Osteocyte (in vitro differentiated cells): Measurements from ENCODE around the gene NEXN. TPM values are rescaled to one million over a fixed set of nuclear protein-coding genes. Genes with fewer than 3 reads are reported as not detected.

ENCODE experiments used
- DNase-seq: peaks from one replicate; pipeline ENCODE4 v3.0.0; 2021; ENCODE audit warnings: mixed read lengths; ENCODE audit not compliant: unreplicated experiment; ENCODE audit errors: extremely low spot score
- H3K27ac Mint-ChIP-seq: one replicate; pipeline ENCODE4 v1.8.0; 2021; ENCODE audit warnings: mild to moderate bottlenecking, mixed read lengths; ENCODE audit not compliant: unreplicated experiment
- H3K27me3 Mint-ChIP-seq: one replicate; pipeline ENCODE4 v1.8.0; 2021; ENCODE audit warnings: mixed read lengths; ENCODE audit not compliant: unreplicated experiment
- H3K36me3 Mint-ChIP-seq: one replicate; pipeline ENCODE4 v1.8.0; 2021; ENCODE audit warnings: mixed read lengths; ENCODE audit not compliant: unreplicated experiment
- H3K4me1 Mint-ChIP-seq: one replicate; pipeline ENCODE4 v1.8.0; 2021; ENCODE audit warnings: mixed read lengths; ENCODE audit not compliant: unreplicated experiment
- H3K4me3 Mint-ChIP-seq: one replicate; pipeline ENCODE4 v1.8.0; 2021; ENCODE audit warnings: mild to moderate bottlenecking, moderate library complexity, mixed read lengths; ENCODE audit not compliant: unreplicated experiment
- H3K9me3 Mint-ChIP-seq: one replicate; pipeline ENCODE4 v1.8.0; 2021; ENCODE audit warnings: mixed read lengths; ENCODE audit not compliant: unreplicated experiment
- total RNA-seq: library from RNA; stranded (reverse); gene quantifications from 2 replicates; pipeline ENCODE4 v1.2.1, GENCODE V29; 2021
- TF ChIP-seq, protein P1 (sequence below): fragments of 200-600 bp; sonication (generic); IDR thresholded peaks from 2 replicates; pipeline ENCODE4 v1.5.0; 2021; ENCODE audit warnings: antibody characterized with exemption, mild to moderate bottlenecking, moderate library complexity

Gene NEXN
- total RNA-seq, 1 donor from 2014 or later: 19.3 TPM

GRCh38 chr1:77850082-77850481 is 38.3 kb upstream of the NEXN start:
- no peak for DNase-seq
- Mint-ChIP-seq H3K4me3 (no peak overlapping the region), H3K4me1 (peaks cover 10% of the 10 kb centered on the region), H3K27me3 (no peaks in the 10 kb centered on the region), H3K9me3 (peaks cover 7% of the 10 kb centered on the region), H3K27ac (no peak overlapping the region), H3K36me3 (peaks cover 26% of the 10 kb centered on the region)
- TF ChIP-seq, protein P1, sequence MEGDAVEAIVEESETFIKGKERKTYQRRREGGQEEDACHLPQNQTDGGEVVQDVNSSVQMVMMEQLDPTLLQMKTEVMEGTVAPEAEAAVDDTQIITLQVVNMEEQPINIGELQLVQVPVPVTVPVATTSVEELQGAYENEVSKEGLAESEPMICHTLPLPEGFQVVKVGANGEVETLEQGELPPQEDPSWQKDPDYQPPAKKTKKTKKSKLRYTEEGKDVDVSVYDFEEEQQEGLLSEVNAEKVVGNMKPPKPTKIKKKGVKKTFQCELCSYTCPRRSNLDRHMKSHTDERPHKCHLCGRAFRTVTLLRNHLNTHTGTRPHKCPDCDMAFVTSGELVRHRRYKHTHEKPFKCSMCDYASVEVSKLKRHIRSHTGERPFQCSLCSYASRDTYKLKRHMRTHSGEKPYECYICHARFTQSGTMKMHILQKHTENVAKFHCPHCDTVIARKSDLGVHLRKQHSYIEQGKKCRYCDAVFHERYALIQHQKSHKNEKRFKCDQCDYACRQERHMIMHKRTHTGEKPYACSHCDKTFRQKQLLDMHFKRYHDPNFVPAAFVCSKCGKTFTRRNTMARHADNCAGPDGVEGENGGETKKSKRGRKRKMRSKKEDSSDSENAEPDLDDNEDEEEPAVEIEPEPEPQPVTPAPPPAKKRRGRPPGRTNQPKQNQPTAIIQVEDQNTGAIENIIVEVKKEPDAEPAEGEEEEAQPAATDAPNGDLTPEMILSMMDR: no peak

DNA sequence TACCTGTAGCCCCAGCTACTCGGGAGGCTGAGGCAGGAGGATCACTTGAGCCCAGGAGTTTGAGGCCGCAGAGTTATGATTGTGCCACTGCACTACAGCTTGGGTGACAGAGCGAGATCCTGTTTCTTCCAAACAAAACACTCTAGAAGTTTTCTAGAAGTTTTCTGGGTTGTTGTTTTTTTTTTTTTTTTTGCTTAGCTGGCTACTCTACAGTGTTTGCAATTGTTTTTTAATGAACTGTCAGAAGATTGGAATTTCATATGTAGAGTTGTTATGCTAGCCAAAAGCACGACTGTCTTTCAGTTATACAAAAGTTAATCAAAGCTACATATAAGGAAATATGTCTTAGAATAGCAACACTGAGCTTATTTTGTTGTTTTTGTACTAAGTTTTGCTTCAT is 30.9 kb upstream of the NEXN start:
- H3K9me3 Mint-ChIP-seq: peaks cover 26% of the 10 kb centered on the region
- H3K27me3 Mint-ChIP-seq: no peaks in the 10 kb centered on the region
- H3K27ac Mint-ChIP-seq: peak overlapping the region; percentile 31
- TF ChIP-seq, protein P1: no peak
- no peak overlapping the region for H3K4me3 Mint-ChIP-seq
- H3K4me1 Mint-ChIP-seq: peaks cover 17% of the 10 kb centered on the region
- no peak for DNase-seq
- peaks cover 52% of the 10 kb centered on the region for H3K36me3 Mint-ChIP-seq

- no peak for DNase-seq
- TF ChIP-seq, protein P1: no peak
- peaks cover 16% of the 10 kb centered on the region for H3K4me1 Mint-ChIP-seq
- H3K27ac Mint-ChIP-seq: no peak overlapping the region
- peaks cover 47% of the 10 kb centered on the region for H3K36me3 Mint-ChIP-seq
- H3K9me3 Mint-ChIP-seq: peaks cover 26% of the 10 kb centered on the region
- H3K27me3 Mint-ChIP-seq: no peaks in the 10 kb centered on the region
- no peak overlapping the region for H3K4me3 Mint-ChIP-seq
These were observed 29.7 kb upstream of the NEXN start for GRCh38 chr1:77858725-77859124.

- peaks cover 41% of the 10 kb centered on the region for H3K36me3 Mint-ChIP-seq
- H3K4me3 Mint-ChIP-seq: no peak overlapping the region
- H3K9me3 Mint-ChIP-seq: peaks cover 26% of the 10 kb centered on the region
- peaks cover 16% of the 10 kb centered on the region for H3K4me1 Mint-ChIP-seq
- no peak for DNase-seq
- TF ChIP-seq, protein P1: no peak
- H3K27me3 Mint-ChIP-seq: no peaks in the 10 kb centered on the region
- peak overlapping the region; percentile 24 for H3K27ac Mint-ChIP-seq
These were observed 29.2 kb upstream of the NEXN start for GRCh38 chr1:77859248-77859647.

DNA sequence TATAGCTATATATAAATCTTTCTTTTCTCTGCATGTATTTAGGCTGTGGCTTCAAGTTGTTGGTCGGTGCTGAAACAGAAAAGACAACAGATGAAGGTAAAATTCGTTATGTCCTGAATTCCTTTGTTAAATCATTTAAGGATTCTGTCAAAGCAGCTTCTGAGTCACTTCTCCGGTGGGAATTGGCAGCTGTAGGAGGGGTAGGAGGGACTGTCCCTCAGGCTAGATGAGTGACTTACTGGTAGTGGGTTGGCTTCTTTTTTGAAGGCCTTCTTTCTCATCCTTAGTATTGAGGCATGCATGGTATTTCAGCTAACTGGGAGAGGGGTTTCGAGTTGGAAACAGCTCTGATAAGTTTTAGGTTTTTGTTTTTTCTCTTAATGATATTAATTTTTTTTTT is 22.1 kb upstream of the NEXN start:
- DNase-seq: no peak
- Mint-ChIP-seq H3K4me1 (peaks cover 24% of the 10 kb centered on the region), H3K9me3 (no peaks in the 10 kb centered on the region), H3K27me3 (no peaks in the 10 kb centered on the region), H3K4me3 (no peak overlapping the region), H3K27ac (peak overlapping the region; percentile 87), H3K36me3 (peaks cover 2% of the 10 kb centered on the region)
- TF ChIP-seq, protein P1: no peak
